Vein endothelial cell (primary cell): ENCODE measurements around the gene RPP30. TPM values are rescaled to one million over a fixed set of nuclear protein-coding genes. Genes with fewer than 3 reads are reported as not detected.

Experiments used
- small RNA-seq: library from RNA; depleted of rRNA; stranded (forward); fragments of <200 nt; gene quantifications from one replicate; pipeline ENCODE3, GENCODE V24; 2012
- total RNA-seq: library from RNA; depleted of rRNA; stranded (reverse); fragments of >200 nt; gene quantifications from 2 replicates; pipeline ENCODE4 v1.2.3, GENCODE V29; 2012

Gene RPP30
- 31.0 and 38.4 TPM in 2 replicates for total RNA-seq

DNA sequence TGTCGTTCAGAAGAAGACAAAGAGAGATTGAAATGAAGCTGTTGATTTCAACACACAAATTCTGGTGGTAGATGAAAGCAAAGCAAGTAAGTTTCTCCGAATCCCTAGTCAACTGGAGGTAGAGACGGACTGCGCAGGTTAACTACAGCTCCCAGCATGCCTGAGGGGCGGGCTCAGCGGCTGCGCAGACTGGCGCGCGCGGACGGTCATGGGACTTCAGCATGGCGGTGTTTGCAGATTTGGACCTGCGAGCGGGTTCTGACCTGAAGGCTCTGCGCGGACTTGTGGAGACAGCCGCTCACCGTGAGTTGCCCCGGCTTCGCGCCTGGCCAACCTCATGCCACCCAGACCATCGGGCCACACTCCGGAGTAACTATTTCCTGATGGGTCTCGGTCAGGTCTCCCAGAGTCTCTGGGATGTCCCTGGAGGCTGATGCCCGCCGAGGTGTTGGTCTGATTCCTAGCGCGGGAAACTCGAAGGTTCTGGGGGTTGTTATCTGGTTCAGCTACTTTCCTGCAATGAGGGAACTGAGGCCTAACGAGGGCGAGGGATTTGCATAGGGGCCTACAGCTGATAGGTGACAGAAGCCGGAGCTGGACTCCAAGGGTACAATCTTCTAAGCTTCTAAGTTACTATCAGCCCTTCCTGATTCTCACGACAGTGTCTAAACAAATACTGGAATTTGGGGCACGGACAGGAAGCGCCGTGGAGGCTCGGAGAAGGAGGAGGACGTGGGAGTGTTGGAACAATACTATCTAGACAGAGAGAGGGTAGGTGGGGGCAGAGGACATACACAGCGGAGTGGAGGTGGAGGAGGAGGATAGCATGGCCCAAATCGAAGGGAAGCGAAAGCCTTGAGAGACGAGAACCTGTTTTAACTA lies at the start of gene RPP30:
Gene RPP30 (plus strand): TSS at position 209 of the 882 bp plus-strand sequence. CDS start 13 bp downstream, at position 222.

DNA sequence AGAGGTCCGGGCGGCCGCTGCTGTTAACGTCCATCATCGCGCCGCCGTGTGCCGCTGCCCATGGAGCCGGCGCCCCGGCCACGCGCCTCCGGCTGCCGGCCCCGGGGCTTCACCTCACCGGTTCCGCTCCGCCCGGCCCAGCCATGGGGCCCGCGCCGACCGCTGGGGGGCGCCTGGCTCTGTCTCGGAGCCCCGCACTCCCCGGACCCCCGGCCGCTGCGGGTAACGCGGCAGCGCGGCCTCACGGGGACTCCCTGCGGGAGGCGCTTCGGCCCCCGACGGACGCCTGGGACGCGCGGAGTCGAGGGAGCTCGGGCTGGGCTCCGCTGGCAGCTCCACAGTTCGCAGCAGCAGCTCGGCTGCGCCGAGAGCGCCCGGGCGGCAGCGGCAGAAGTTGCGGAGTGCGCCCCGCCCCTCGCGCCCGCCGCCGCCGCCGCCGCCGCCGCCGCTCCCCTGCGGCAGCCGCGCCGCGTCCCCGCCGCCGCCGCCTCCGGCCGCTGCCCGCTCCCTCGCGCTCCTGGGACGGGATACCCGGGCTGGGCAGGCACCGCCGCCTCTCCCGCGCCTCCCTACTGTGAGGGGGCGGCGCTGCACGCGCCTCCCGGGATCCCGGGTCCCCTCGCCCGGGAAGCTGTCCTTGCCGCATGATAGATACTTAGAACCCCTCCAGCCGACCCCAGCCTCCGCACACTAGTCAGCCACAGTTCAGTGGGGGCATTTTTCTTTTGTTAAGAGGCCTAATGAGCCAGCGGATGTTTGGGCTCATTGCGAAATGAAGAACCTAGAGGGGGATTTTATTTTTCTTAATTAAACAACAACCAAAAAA lies 13.9 kb upstream of the RPP30 start, which contains the start of gene HTR7:
Gene HTR7 (minus strand): TSS at position 405 of the 826 bp plus-strand sequence. CDS start 368 bp downstream, at position 37.

GRCh38 chr10:90920986-90921666 lies 49.4 kb downstream of the RPP30 start, which contains the start of gene ANKRD1:
ANKRD1 (minus strand) TSS chr10:90921087; CDS start chr10:90921027, 60 bp downstream.

Small RNAs within 50 kb of the gene (small RNA-seq; reads per million reads assigned to genes)
- gene RF00019: not detected
- not detected for gene RNU6-740P

Other genes starting within 250 kb of the RPP30 start
- under 0.01 and 0.10 TPM in 2 replicates for gene HTR7, start 13.9 kb upstream of the RPP30 start, total RNA-seq
- gene ANKRD1, start 49.1 kb downstream of the RPP30 start, total RNA-seq: 528 and 752 TPM in 2 replicates